Lung (tissue), 12 donors: Measurements from ENCODE around the gene KCNAB3. TPM values are rescaled to one million over a fixed set of nuclear protein-coding genes. Genes with fewer than 3 reads are reported as not detected.

ENCODE experiments used
- ATAC-seq: fragments of 200-7000 bp; cut with Tn5 transposase; one replicate; pipeline ENCODE4 v1.9.1; 2020; ENCODE audit warnings: moderate number of reproducible peaks; ENCODE audit not compliant: insufficient read depth, low FRiP score
- DNase-seq, 3 donors: peaks; one replicate each; pipeline ENCODE4 v3.0.0-alpha.2; 2013 to 2017
- H3K27ac ChIP-seq, 2 donors: one replicate each; pipeline ENCODE4 v1.5.1; 2013; ENCODE audit warnings: mild to moderate bottlenecking in 2 of 2, moderate library complexity in 2 of 2, control low read depth in 1 of 2, inconsistent platforms in 1 of 2, low read depth in 1 of 2, low read length in 1 of 2
- H3K27me3 ChIP-seq, 3 donors: one replicate each; pipeline ENCODE4 v1.5.1; 2013; ENCODE audit warnings: low read length in 2 of 3; ENCODE audit not compliant: control insufficient read depth in 3 of 3, insufficient read depth in 3 of 3
- H3K36me3 ChIP-seq, 4 donors: one replicate each; pipeline ENCODE4 v1.5.1; 2013; ENCODE audit warnings: low read length in 4 of 4, mild to moderate bottlenecking in 1 of 4, moderate library complexity in 1 of 4; ENCODE audit not compliant: control insufficient read depth in 4 of 4, insufficient read depth in 4 of 4
- H3K4me1 ChIP-seq, 5 donors: one replicate each; pipeline ENCODE4 v1.5.1; 2013; ENCODE audit warnings: low read length in 5 of 5, mild to moderate bottlenecking in 2 of 5, moderate library complexity in 1 of 5; ENCODE audit not compliant: control insufficient read depth in 5 of 5, insufficient read depth in 5 of 5
- H3K4me3 ChIP-seq: one replicate; pipeline ENCODE4 v1.5.1; 2013; ENCODE audit warnings: mild to moderate bottlenecking, control low read depth, moderate library complexity
- H3K9ac ChIP-seq, 2 donors: one replicate each; pipeline ENCODE4 v1.5.1; 2013; ENCODE audit warnings: low read length in 2 of 2, control low read depth in 1 of 2; ENCODE audit not compliant: insufficient read depth in 1 of 2
- H3K9me3 ChIP-seq, 4 donors: one replicate each; pipeline ENCODE4 v1.5.1; 2013; ENCODE audit warnings: low read length in 3 of 4, mild to moderate bottlenecking in 1 of 4, moderate library complexity in 1 of 4; ENCODE audit not compliant: control insufficient read depth in 4 of 4, insufficient read depth in 3 of 4
- CTCF ChIP-seq: IDR thresholded peaks from 2 replicates; pipeline ENCODE4 v1.5.1; 2012; ENCODE audit warnings: mild to moderate bottlenecking; ENCODE audit errors: control extremely low read depth, extremely low read depth
- WGBS, 2 donors: extraction: QIAGEN DNeasy Blood & Tissue Kit; methylation state at CpG; one replicate each; pipeline ENCODE4 v1.1.7; 2013; 5-methylcytosine and 5-hydroxymethylcytosine counted together
- polyA plus RNA-seq, 2 donors: library from polyadenylated mRNA; stranded (reverse); fragments of 200-250 nt; gene quantifications; one replicate each; pipeline ENCODE4 v1.2.1, GENCODE V29; 2013
- total RNA-seq, 2 donors: library from RNA; depleted of rRNA in 1 of 2; stranded (reverse); fragments of >200 nt in 1 of 2; gene quantifications; one replicate each; pipeline ENCODE4 v1.2.1, GENCODE V29; 2014 to 2021
- donor health status: control.
- donor health status: control.
- donor health status: Bipolar disorder and iron deficiency.
- donor health status: healthy.
- donor health status: DM: yes; HTN: yes; CAD: no.

Gene KCNAB3
- total and polyA plus RNA-seq, 4 donors: 1.3 to 5.8 (median 3.3) TPM

- ATAC-seq (no peak), DNase-seq (peak; percentile 46 to 81 (median 75))
- TF ChIP-seq CTCF: peak; percentile 79
- no peak overlapping the region for H3K9ac ChIP-seq
- no peak overlapping the region for H3K27ac ChIP-seq
- peaks cover 0 to 19% (median 6%) of the 10 kb centered on the region in 5 donors for H3K4me1 ChIP-seq
- no peak overlapping the region for H3K4me3 ChIP-seq
- peaks cover 0 to 40% (median 26%) of the 10 kb centered on the region in 4 donors for H3K36me3 ChIP-seq
- H3K27me3 ChIP-seq: no peaks in the 10 kb centered on the region
- WGBS, 2 donors: 33 to 46% methylated on average over 3 of the region's 3 CpGs
- H3K9me3 ChIP-seq: no peaks in the 10 kb centered on the region
Observed at GRCh38 chr17:7912927-7913524, 16.6 kb downstream of the KCNAB3 start.

GRCh38 chr17:7911116-7911515 is 18.5 kb downstream of the KCNAB3 start:
- Histone ChIP-seq H3K9ac (no peak overlapping the region), H3K27ac (no peak overlapping the region), H3K36me3 (peaks cover 3 to 57% (median 41%) of the 10 kb centered on the region in 4 donors), H3K27me3 (no peaks in the 10 kb centered on the region), H3K9me3 (no peaks in the 10 kb centered on the region), H3K4me3 (no peak overlapping the region), H3K4me1 (peaks cover 0 to 12% (median 3%) of the 10 kb centered on the region in 5 donors)
- ATAC-seq: no peak
- DNase-seq: no peak
- TF ChIP-seq CTCF: no peak
- WGBS, 2 donors: 51 to 70% methylated on average over 9 of the region's 9 CpGs

GRCh38 chr17:7910711-7911110 is 18.9 kb downstream of the KCNAB3 start:
- DNase-seq (no peak), ATAC-seq (no peak)
- H3K9me3 ChIP-seq: no peaks in the 10 kb centered on the region
- H3K27ac ChIP-seq: no peak overlapping the region
- peaks cover 3 to 61% (median 44%) of the 10 kb centered on the region in 4 donors for H3K36me3 ChIP-seq
- H3K4me1 ChIP-seq: peaks cover 0 to 11% (median 3%) of the 10 kb centered on the region in 5 donors
- H3K4me3 ChIP-seq: no peak overlapping the region
- no peaks in the 10 kb centered on the region for H3K27me3 ChIP-seq
- WGBS, 2 donors: 67 to 85% methylated on average over 13 of the region's 13 CpGs
- no peak overlapping the region for H3K9ac ChIP-seq
- no peak for TF ChIP-seq CTCF

GRCh38 chr17:7910281-7910680 is 19.4 kb downstream of the KCNAB3 start:
- peaks cover 0 to 9% (median 3%) of the 10 kb centered on the region in 5 donors for H3K4me1 ChIP-seq
- DNase-seq (no peak), ATAC-seq (no peak)
- H3K27me3 ChIP-seq: no peaks in the 10 kb centered on the region
- H3K9ac ChIP-seq: no peak overlapping the region
- H3K27ac ChIP-seq: no peak overlapping the region
- peaks cover 3 to 65% (median 48%) of the 10 kb centered on the region in 4 donors for H3K36me3 ChIP-seq
- H3K4me3 ChIP-seq: no peak overlapping the region
- no peak for TF ChIP-seq CTCF
- no peaks in the 10 kb centered on the region for H3K9me3 ChIP-seq
- WGBS, 2 donors: 96% methylated on average over 15 of the region's 15 CpGs
